Measurements from ENCODE around the gene JMJD6. TPM values are rescaled to one million over a fixed set of nuclear protein-coding genes. Genes with fewer than 3 reads are reported as not detected.
A peak's percentile ranks its signal among the peaks of the same experiment; 100 is the strongest.

Gene JMJD6
- total RNA-seq, 2 donors from 2014 or later = 124 to 137 TPM

DNA sequence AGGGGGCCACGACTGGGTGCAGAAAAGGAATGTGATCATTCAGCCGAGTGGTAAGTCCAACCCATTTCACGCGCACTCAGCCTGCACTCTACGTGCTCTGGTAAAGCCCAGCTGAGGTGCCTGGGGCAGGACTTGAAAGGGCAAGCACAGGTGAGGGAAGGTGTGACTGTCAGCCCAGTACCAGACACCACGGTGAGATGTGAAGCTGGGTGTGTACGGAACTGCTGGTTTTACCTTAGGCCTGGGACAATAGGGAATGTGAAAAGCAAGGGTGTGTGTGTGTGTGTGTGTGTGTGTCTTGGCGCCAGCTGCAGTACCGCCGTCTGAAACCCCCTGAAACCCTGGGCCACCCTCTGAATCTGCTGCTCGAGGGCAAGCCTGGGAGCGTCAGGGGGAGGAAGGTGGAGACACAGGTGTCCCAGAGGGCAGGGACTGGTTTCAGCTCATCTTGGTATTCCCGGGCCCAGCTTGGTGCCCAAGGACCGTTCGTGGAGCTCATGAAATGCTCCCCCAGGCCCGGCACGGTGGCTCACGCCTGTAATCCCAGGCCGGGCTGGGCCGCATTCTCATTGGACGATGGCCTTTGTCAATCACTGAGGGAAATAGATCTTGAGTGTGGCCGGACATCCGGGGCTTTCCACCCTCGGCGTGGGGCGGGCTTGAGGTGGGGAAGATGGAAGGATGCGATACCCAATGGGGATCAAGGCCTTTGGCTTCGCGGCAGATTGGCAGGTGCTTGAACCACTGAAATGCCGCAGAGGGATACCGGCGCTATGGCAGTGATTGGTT is 55.1 kb downstream of the JMJD6 start:
- Mint-ChIP-seq H3K4me3 (peak overlapping the region; percentile 89), H3K36me3 (ENCODE audit: low read depth) (no peaks in the 10 kb centered on the region), H3K4me1 (peaks cover 15% of the 10 kb centered on the region), H3K27me3 (peaks cover 4% of the 10 kb centered on the region), H3K27ac (peak overlapping the region; percentile 95)
- DNase-seq (peak; percentile 94 to 96 (median 96)), ATAC-seq (peak; percentile 99)
- H3K9me3 ChIP-seq (ENCODE audit: control insufficient read depth, low read length, poor library complexity, severe bottlenecking) = no peaks in the 10 kb centered on the region

DNA sequence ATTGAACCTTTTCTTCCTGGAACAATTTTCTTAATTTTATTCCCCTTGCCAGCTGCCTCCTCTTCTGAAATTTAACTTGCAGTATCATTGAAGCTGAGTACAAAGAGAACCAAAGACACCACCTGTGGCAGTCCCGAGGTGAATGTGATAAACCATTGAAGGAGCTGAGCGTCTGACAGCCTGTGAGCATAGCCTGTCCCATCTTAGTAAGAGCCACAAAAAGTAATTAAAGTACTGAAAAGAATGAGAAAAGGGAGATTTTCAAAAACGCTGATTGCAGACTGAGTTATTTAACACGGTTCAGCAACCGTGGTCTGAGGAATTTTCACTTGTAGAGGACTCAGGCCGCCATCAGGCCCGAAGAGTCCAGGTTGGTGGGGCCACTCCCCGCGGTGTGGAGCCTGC is 55.7 kb downstream of the JMJD6 start:
- Mint-ChIP-seq H3K27me3 (peaks cover 4% of the 10 kb centered on the region), H3K4me3 (peak overlapping the region; percentile 13), H3K4me1 (peaks cover 15% of the 10 kb centered on the region), H3K36me3 (ENCODE audit: low read depth) (no peaks in the 10 kb centered on the region), H3K27ac (peak overlapping the region; percentile 95)
- ATAC-seq (no peak), DNase-seq (no peak)
- H3K9me3 ChIP-seq (ENCODE audit: control insufficient read depth, low read length, poor library complexity, severe bottlenecking) = no peaks in the 10 kb centered on the region

DNA sequence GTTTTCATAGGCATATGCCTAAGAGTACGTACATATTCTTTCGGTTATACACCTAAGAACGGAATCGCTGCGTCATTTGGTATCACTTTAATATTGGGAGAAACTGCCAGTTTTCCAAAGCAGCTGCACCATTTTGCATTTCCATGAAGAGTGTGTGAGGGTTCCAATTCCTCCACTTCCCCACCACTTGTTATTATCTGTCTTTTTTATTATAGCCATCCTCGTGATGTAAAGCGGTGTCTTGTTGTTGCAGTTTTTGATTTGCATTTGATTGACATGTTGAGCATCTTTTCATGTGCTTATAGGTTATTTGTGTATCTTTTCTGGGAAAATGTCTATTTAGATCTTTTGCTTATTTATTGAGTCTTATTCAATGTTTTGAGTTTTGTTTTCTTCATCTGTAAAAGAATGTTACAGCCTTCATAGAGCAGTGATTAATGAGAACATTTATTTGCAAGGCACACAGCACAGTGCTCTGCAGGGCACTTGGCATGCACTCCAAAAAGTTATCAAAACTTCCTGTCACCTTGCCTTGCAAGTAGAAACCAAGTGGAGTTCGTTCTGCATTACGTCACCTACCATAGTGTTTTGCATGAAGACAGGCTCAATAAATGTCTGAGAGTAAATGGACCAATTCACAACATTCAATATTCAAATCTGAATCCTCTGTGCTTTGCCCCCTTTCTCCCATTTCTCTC is 56.2 kb downstream of the JMJD6 start:
- H3K27ac Mint-ChIP-seq = peak overlapping the region; percentile 95
- peaks cover 15% of the 10 kb centered on the region for H3K4me1 Mint-ChIP-seq
- DNase-seq = no peak
- ATAC-seq = no peak
- H3K4me3 Mint-ChIP-seq = peak overlapping the region; percentile 13
- peaks cover 4% of the 10 kb centered on the region for H3K27me3 Mint-ChIP-seq
- H3K9me3 ChIP-seq (ENCODE audit: control insufficient read depth, low read length, poor library complexity, severe bottlenecking) = no peaks in the 10 kb centered on the region
- no peaks in the 10 kb centered on the region for H3K36me3 Mint-ChIP-seq (ENCODE audit: low read depth)

Other genes starting within 250 kb of the JMJD6 start
- 10 to 100 TPM; 38.3 to 48.7 TPM for gene RHBDF2, start 225.2 kb downstream of the JMJD6 start, total RNA-seq
- not detected for gene CYGB, start 188.9 kb downstream of the JMJD6 start, total RNA-seq
- gene PRCD, start 186.6 kb downstream of the JMJD6 start, total RNA-seq = 1 to 10 TPM in 1 of 2 donors, not detected in 1; 1.1 TPM
- 1 to 10 TPM in 1 of 2 donors, under 1 TPM in 1; 0.68 to 2.2 TPM for gene ST6GALNAC2, start 140.7 kb downstream of the JMJD6 start, total RNA-seq
- 1 to 10 TPM; 4.1 to 8.4 TPM for gene ST6GALNAC1, start 82.8 kb downstream of the JMJD6 start, total RNA-seq
- gene MXRA7, start 15.6 kb downstream of the JMJD6 start, total RNA-seq = 1 to 10 TPM; 5.7 to 8.0 TPM
- 10 to 100 TPM; 35.1 to 36.2 TPM for gene METTL23, start 233 bp upstream of the JMJD6 start, total RNA-seq
- 100 to 1,000 TPM; 351 to 393 TPM for gene SRSF2, start 10.7 kb upstream of the JMJD6 start, total RNA-seq
- 10 to 100 TPM; 29.4 to 36.7 TPM for gene MFSD11, start 11.5 kb upstream of the JMJD6 start, total RNA-seq
- gene MGAT5B, start 141.8 kb upstream of the JMJD6 start, total RNA-seq = 1 to 10 TPM in 1 of 2 donors, under 1 TPM in 1; 0.55 to 1.4 TPM